CD4-positive, alpha-beta T cell treated with Interferon alpha-2 for 1 hour (primary cell): ENCODE results near the gene IPPK.

Source experiments
- DNase-seq, 2 donors: peaks; one replicate each; pipeline ENCODE4 v3.0.0-alpha.2; 2020 to 2022

IPPK gene

GRCh38 chr9:92655896-92656536 lies 13.9 kb downstream of the IPPK start:
- DNase-seq, result no peak

- DNase-seq, result no peak
Observed at GRCh38 chr9:92655366-92655765, 14.6 kb downstream of the IPPK start.

- DNase-seq, result no peak
Observed at GRCh38 chr9:92654481-92655301, 15.2 kb downstream of the IPPK start.

- DNase-seq, result no peak
Observed at GRCh38 chr9:92652461-92652860, 17.5 kb downstream of the IPPK start.

- no peak for DNase-seq
Observed at GRCh38 chr9:92650839-92651621, 18.9 kb downstream of the IPPK start.

GRCh38 chr9:92650296-92650695 lies 19.6 kb downstream of the IPPK start:
- no peak for DNase-seq

- DNase-seq, result no peak
Observed at GRCh38 chr9:92649007-92649406, 20.9 kb downstream of the IPPK start.

- no peak for DNase-seq
Observed at GRCh38 chr9:92648474-92648971, 21.4 kb downstream of the IPPK start.

- no peak for DNase-seq
Observed at GRCh38 chr9:92647671-92648473, 22.1 kb downstream of the IPPK start.

GRCh38 chr9:92645041-92645440 lies 24.9 kb downstream of the IPPK start:
- DNase-seq, result no peak

- DNase-seq, result no peak
Observed at GRCh38 chr9:92644278-92644677, 25.7 kb downstream of the IPPK start.

- DNase-seq, result no peak
Observed at GRCh38 chr9:92642564-92642963, 27.4 kb downstream of the IPPK start.

- no peak for DNase-seq
Observed at GRCh38 chr9:92642041-92642451, 27.9 kb downstream of the IPPK start.

- no peak for DNase-seq
Observed at GRCh38 chr9:92641092-92641809, 28.7 kb downstream of the IPPK start.

GRCh38 chr9:92640398-92641091 lies 29.4 kb downstream of the IPPK start:
- no peak for DNase-seq

- DNase-seq, result no peak
Observed at GRCh38 chr9:92639791-92640271, 30.1 kb downstream of the IPPK start.

GRCh38 chr9:92639124-92639523 lies 30.8 kb downstream of the IPPK start:
- DNase-seq, result no peak

GRCh38 chr9:92638621-92639101 lies 31.3 kb downstream of the IPPK start:
- DNase-seq, result no peak

- no peak for DNase-seq
Observed at GRCh38 chr9:92637886-92638620, 31.9 kb downstream of the IPPK start.

GRCh38 chr9:92637326-92637725 lies 32.6 kb downstream of the IPPK start:
- DNase-seq, result no peak
